ENCODE results near the gene RBP3.
"Not testable (repeated sequence)": the region's sequence is repeated elsewhere in the genome, so short reads cannot be mapped to it uniquely, and the experiment has no call there.

The RBP3 gene

GRCh38 chr10:47381427-47382379 is 33.5 kb downstream of the RBP3 start:
- TF ChIP-seq, protein P1, sequence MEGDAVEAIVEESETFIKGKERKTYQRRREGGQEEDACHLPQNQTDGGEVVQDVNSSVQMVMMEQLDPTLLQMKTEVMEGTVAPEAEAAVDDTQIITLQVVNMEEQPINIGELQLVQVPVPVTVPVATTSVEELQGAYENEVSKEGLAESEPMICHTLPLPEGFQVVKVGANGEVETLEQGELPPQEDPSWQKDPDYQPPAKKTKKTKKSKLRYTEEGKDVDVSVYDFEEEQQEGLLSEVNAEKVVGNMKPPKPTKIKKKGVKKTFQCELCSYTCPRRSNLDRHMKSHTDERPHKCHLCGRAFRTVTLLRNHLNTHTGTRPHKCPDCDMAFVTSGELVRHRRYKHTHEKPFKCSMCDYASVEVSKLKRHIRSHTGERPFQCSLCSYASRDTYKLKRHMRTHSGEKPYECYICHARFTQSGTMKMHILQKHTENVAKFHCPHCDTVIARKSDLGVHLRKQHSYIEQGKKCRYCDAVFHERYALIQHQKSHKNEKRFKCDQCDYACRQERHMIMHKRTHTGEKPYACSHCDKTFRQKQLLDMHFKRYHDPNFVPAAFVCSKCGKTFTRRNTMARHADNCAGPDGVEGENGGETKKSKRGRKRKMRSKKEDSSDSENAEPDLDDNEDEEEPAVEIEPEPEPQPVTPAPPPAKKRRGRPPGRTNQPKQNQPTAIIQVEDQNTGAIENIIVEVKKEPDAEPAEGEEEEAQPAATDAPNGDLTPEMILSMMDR (IDR thresholded peaks at IDR 0.05; ENCODE audit: poor library complexity, severe bottlenecking) = no peak
- no peak overlapping the region for H3K4me3 ChIP-seq (ENCODE audit: severe bottlenecking)
- no peak overlapping the region for H3K27ac ChIP-seq (ENCODE audit: poor library complexity, severe bottlenecking)
- H3K4me1 ChIP-seq (ENCODE audit: insufficient read depth, poor library complexity, severe bottlenecking) = peaks cover 4% of the 10 kb centered on the region
- H3K27me3 ChIP-seq (ENCODE audit: insufficient read depth, poor library complexity, severe bottlenecking) = no peaks in the 10 kb centered on the region
- no peak for ATAC-seq (ENCODE audit: low read depth)
- no peaks in the 10 kb centered on the region for H3K9me3 ChIP-seq (ENCODE audit: severe bottlenecking)
- H3K36me3 ChIP-seq (ENCODE audit: low read depth) = no peaks in the 10 kb centered on the region
- DNase-seq (ENCODE audit: low spot score) = no peak

DNA sequence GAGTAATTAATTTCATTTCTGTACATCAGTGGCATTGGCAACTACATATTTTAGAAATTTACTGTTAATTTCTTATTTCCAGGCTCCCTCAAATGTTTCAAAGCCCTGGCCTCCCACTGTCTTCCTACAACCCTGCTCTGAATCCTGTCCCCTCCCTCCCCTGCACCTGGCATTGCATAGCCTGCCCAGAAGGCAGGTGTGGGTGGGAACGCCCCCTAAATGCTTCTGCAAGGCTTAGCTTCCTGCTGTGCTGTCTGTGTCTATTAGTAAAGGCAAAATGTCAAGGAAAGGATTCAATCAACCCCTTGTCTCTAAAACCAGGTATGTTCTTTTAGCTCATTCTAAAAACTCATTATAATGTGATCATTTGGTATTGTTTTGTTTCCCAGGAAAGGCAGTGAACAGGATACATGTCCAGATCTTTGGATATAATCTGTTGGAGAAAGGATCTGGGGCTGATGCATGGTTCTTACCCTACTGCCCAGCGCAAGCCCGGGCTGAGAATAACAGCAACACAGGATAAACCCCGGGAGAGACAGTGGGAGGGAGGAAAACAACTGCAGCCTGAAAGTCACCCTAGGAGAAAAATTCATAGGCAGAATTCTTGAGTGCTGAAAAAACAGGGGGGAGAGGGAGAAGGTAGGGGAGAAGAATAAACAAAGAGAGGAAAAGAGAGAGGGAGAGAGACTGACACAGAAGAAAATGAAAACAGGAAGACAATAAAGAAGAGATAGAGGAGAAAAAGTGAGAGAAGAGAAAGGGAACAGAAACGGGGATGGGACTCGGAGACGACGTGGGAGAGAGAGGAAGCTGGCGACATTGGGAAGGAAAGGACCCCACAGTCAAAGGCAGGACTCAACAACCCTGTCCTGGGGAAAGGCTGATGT is 35.3 kb downstream of the RBP3 start:
- H3K9me3 ChIP-seq (ENCODE audit: severe bottlenecking) = no peaks in the 10 kb centered on the region
- peaks cover 4% of the 10 kb centered on the region for H3K4me1 ChIP-seq (ENCODE audit: insufficient read depth, poor library complexity, severe bottlenecking)
- ATAC-seq (ENCODE audit: low read depth) = peak; percentile 30; the same call in 2 of the 3 replicates
- H3K27ac ChIP-seq (ENCODE audit: poor library complexity, severe bottlenecking) = peak overlapping the region; percentile 29
- H3K27me3 ChIP-seq (ENCODE audit: insufficient read depth, poor library complexity, severe bottlenecking) = no peaks in the 10 kb centered on the region
- no peak for DNase-seq (ENCODE audit: low spot score)
- H3K36me3 ChIP-seq (ENCODE audit: low read depth) = no peaks in the 10 kb centered on the region
- peak overlapping the region; percentile 55 for H3K4me3 ChIP-seq (ENCODE audit: severe bottlenecking)
- TF ChIP-seq, protein P1 (IDR thresholded peaks at IDR 0.05; ENCODE audit: poor library complexity, severe bottlenecking) = no peak

DNA sequence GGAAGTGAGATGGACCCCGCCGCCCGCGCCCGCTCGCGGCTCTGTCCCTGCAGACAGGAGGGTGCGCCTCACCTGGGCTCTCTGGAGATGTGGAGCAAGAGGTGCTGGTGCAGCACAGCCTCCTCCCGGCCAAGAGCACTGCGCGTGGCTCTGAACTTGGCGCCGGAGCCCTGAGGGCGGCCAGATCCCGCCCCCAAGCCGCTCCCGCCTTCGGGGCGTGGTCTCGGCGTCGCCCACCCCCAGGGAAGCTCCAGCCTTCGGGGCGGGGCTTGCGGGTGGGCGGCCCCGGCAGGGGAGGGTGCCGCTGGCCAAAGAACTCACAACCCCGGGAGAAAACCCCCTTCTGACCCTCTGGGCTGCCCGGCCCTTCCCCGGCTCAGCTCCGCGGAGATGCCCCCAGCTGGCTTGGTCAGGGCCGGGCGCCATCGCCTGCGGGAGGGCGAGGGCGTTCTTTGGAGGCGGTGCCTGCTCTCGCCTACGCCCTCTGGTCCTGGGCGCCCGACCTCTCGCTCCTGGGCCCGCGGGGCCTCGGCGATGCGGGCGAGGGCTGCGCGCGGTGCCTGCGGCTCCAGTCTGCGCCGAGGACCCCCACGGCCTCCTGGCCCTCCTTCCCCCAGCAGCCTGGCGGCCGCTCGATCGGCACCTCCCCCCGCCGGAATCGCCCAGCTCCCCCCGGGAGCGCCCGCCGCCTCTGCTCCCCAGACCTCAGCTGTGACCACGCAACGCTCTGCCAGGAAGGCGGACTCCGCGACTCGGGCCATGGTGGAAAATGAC is 36.2 kb downstream of the RBP3 start, which contains the start of gene ZNF488:
Gene ZNF488 (minus strand): TSS at position 146 of the 774 bp plus-strand sequence. CDS start 15,464 bp downstream, outside the sequence.
- Histone ChIP-seq H3K27ac (ENCODE audit: poor library complexity, severe bottlenecking) (peak within 1 kb of the TSS; percentile 29), H3K4me1 (ENCODE audit: insufficient read depth, poor library complexity, severe bottlenecking) (peaks cover 4% of the 10 kb centered on the region), H3K4me3 (ENCODE audit: severe bottlenecking) (peak within 1 kb of the TSS; percentile 55), H3K27me3 (ENCODE audit: insufficient read depth, poor library complexity, severe bottlenecking) (no peaks in the 10 kb centered on the region), H3K36me3 (ENCODE audit: low read depth) (no peaks in the 10 kb centered on the region), H3K9me3 (ENCODE audit: severe bottlenecking) (no peaks in the 10 kb centered on the region)
- DNase-seq (ENCODE audit: low spot score) (no peak), ATAC-seq (ENCODE audit: low read depth) (peak; percentile 90)
- TF ChIP-seq, protein P1 (IDR thresholded peaks at IDR 0.05; ENCODE audit: poor library complexity, severe bottlenecking) = no peak

DNA sequence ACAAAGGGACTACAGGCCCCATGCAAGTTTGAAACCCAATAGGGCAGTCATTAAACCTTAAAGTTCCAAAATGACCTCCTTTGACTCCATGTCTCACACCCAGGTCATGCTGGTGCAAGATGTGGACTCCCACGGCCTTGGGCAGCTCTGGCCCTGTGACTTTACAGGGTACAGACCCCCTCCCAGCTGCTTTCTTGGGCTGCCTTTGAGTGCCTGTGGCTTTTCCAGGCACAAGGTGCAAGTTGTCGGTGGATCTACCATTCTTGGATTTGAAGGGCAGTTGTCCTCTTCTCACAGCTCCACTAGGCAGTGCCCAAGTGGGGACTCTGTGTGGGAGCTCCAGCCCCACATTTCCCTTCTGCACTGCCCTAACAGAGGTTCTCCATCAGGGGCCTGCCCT is 37.9 kb downstream of the RBP3 start:
- H3K4me1 ChIP-seq (ENCODE audit: insufficient read depth, poor library complexity, severe bottlenecking); H3K4me3 ChIP-seq (ENCODE audit: severe bottlenecking); ATAC-seq (ENCODE audit: low read depth); H3K36me3 ChIP-seq (ENCODE audit: low read depth); H3K9me3 ChIP-seq (ENCODE audit: severe bottlenecking); H3K27ac ChIP-seq (ENCODE audit: poor library complexity, severe bottlenecking); DNase-seq (ENCODE audit: low spot score); H3K27me3 ChIP-seq (ENCODE audit: insufficient read depth, poor library complexity, severe bottlenecking): not testable (repeated sequence)

Measured in RWPE2 (cell line).